GM12872 (cell line): ENCODE data around the gene P2RY6.

ENCODE experiments used
- TF ChIP-seq, protein P1 (sequence below): IDR thresholded peaks from 3 replicates; pipeline ENCODE4 v1.5.1; 2011; ENCODE audit warnings: low read depth, mild to moderate bottlenecking, low read length, moderate library complexity; ENCODE audit not compliant: insufficient read depth

P2RY6 gene

DNA sequence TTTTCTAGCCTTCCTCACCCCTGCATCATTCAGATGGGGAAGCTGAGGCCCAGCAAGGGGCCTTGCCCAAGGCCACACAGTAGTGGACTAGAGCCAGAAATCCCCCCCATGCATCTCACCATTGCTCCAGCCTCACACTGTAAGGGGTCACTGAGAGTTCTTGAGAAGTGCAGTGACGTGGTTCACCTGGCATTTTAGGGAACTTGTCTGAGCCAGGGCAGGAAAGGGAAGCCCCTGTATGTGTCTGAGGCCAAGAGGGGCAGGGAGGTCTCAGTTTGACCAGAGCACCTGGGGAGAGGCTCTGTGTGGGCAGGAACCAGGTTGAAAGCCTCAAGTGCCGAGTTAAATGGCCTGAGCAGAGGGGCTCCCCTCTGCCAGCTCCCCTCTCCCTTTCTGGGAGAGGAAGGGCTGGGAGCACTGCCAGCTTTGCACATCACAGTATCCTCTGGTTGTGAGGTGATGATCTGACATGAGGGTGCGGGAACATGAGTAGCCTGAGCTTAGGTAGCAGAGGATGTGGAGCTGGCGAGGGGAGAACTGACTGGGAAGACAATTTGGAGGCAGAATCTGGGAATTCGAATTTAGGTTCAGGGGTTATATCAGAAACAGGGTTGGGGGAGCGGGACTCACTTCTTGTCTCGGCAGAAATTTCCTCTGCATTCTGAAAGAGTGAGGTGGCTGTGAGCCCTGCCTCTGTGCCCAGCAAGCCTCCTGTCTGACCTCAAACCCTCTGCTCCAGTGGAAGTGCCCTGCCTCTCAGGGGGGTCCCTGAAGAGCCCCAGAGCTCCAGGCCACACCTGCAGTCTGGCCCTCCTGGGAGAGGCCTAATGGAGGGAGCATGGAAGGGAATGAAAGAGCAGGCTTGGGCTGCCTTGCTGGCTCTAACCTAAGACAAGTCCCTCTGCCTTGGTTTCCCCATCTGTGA is 50.5 kb downstream of the P2RY6 start:
- TF ChIP-seq, protein P1, sequence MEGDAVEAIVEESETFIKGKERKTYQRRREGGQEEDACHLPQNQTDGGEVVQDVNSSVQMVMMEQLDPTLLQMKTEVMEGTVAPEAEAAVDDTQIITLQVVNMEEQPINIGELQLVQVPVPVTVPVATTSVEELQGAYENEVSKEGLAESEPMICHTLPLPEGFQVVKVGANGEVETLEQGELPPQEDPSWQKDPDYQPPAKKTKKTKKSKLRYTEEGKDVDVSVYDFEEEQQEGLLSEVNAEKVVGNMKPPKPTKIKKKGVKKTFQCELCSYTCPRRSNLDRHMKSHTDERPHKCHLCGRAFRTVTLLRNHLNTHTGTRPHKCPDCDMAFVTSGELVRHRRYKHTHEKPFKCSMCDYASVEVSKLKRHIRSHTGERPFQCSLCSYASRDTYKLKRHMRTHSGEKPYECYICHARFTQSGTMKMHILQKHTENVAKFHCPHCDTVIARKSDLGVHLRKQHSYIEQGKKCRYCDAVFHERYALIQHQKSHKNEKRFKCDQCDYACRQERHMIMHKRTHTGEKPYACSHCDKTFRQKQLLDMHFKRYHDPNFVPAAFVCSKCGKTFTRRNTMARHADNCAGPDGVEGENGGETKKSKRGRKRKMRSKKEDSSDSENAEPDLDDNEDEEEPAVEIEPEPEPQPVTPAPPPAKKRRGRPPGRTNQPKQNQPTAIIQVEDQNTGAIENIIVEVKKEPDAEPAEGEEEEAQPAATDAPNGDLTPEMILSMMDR, result no peak

DNA sequence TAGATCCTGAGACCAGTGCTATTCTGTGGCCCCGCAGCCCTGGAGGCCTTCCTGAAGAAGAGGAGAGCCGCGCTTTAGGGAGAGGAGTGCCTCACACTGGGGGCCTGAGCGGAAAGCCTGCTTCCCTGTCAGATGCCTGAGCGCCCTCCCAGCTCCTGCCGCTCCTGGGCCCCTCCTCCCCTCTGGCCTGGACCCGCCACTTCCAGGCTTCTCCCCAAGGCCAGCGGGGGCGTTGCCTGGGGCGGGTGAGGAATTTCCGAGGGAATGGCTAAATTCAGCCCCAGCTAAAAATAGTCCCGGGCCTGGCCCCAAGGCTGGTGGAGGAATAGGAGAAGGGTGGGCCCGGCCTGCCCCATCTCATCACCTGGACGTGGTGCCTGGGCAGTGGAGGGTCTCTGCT is 51.3 kb downstream of the P2RY6 start:
- TF ChIP-seq, protein P1, result no peak

- TF ChIP-seq, protein P1, result no peak
Measured at GRCh38 chr11:73324116-73324515, 52.0 kb downstream of the P2RY6 start.

GRCh38 chr11:73324665-73325035 is 52.5 kb downstream of the P2RY6 start:
- TF ChIP-seq, protein P1, result no peak

DNA sequence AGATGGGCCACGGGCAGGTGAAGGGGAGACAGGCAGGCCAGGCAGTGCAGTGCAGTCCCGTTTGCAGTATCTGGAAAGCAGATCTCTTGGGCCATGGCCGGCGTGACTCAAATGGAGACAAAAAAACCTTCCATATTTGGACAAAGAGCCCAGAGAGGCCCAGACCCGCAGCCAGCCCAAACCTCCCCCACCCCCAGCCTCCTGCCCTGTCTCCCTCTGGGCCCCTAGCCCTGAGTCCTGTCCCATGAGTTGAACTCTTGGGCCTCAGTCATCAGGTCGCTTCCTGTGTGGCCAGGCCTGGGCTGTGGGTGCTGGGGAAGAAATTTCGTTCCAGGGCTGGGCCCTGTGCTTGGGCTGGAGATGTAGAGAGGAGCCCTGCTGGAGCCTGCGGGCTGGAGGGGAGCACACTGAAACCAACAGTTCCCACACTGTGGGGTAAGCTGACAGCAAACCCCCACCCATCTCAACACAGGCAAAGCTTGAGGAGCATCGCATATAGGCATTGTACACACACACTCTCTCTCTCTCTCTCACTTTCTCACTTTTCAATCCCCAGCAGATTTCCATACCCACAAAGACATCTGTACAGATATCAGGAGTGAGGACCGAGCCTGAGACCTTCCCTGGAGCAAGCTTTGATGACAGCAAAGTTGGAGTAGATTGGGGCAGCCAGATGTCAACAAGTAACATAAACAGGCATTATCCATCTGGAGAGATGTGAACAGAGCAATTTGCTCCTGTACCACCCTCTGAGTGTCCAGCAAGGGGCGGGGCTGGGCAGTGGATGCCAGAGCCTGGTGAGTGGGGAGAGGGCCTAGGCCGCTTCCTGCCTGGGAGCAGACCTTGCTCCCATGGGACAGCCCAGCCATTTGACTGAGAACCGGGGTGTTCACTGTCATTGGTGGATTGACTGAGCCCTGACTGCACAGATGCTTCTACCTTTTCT is 53.2 kb downstream of the P2RY6 start:
- TF ChIP-seq, protein P1, result no peak

DNA sequence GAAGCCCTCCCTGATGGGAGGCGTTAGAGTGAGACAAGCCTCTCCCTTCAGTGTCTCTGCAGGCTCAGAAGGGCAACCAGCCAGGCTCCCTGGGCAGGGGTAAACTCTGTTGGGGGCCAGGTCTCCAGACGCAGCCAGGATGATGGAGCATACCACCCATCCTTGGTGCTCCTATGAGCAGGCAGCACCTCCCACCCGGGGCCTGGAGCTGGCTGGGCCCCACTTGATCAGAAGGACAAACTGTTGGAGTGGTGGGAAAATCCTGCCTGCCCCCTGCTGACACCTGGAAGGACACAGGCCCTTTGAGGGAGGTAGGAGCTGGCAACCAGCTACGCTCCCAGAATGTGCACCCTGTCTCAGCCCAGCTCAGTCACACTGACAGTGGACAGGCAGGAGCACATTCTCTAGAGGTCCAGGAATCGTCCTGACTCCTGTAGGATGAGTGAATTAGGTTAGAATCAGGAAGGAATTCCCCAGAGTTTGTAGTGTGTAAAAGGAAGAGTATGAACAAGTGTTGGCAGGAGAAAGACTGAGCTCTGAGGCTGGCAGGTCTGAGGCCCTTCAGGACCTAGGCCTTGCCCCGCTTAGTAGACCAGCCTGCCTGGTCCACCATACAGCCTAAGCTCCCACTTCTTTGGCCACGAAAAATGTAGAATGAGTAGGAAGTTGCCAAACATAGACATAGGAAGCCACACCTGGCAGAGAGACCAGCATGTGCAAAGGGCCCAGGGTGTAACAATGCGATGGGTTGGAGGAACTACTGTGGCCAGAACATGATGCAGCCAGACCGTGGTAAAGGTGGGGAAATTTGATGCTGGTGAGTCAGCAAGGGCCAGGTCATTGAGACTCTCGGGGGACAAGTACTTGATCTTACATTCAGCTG is 55.0 kb downstream of the P2RY6 start:
- TF ChIP-seq, protein P1, result no peak
